Gastroesophageal sphincter (tissue), 3 donors: Measurements from ENCODE around the gene ENTHD1.
"Not testable (repeated sequence)": the region's sequence is repeated elsewhere in the genome, so short reads cannot be mapped to it uniquely, and the experiment has no call there.

Experiments
- EP300 ChIP-seq: sonication (generic); formaldehyde crosslinking; IDR thresholded peaks from one replicate; pipeline ENCODE4 v1.6.1; 2017; ENCODE audit warnings: antibody characterized with exemption, mild to moderate bottlenecking
- TF ChIP-seq, protein P1 (sequence below), 4 experiments: fragments of 200-600 bp in 2 of 4; fragments of 450-650 bp in 2 of 4; sonication (generic) in 1 of 4; IDR thresholded peaks; one replicate each; pipeline ENCODE4 v1.5.1; 2017 to 2019; ENCODE audit warnings: antibody characterized with exemption in 4 of 4, mild to moderate bottlenecking in 2 of 4, moderate library complexity in 2 of 4

DNA sequence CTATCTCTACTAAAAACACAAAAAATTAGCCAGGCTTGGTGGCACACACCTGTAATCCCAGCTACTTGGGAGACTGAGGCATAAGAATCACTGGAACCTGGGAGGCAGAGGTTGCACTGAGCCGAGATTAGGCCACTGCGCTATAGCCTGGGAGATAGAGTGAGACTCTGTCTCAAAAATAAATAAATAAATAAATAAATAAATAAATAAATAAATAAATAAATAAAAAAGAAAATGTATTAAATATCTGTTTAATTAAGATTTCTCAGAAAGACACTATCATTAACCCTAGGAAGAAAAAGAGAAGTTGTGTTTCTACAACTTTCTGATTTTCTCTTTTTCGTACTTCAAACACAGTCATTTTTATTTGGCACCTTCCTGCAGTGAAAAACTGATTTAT lies 3.6 kb downstream of the ENTHD1 start:
- TF ChIP-seq, protein P1, sequence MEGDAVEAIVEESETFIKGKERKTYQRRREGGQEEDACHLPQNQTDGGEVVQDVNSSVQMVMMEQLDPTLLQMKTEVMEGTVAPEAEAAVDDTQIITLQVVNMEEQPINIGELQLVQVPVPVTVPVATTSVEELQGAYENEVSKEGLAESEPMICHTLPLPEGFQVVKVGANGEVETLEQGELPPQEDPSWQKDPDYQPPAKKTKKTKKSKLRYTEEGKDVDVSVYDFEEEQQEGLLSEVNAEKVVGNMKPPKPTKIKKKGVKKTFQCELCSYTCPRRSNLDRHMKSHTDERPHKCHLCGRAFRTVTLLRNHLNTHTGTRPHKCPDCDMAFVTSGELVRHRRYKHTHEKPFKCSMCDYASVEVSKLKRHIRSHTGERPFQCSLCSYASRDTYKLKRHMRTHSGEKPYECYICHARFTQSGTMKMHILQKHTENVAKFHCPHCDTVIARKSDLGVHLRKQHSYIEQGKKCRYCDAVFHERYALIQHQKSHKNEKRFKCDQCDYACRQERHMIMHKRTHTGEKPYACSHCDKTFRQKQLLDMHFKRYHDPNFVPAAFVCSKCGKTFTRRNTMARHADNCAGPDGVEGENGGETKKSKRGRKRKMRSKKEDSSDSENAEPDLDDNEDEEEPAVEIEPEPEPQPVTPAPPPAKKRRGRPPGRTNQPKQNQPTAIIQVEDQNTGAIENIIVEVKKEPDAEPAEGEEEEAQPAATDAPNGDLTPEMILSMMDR (IDR thresholded peaks at IDR 0.05): not testable (repeated sequence)
- TF ChIP-seq EP300: not testable (repeated sequence)
